ENCODE results near the gene DCAF15.

DNA sequence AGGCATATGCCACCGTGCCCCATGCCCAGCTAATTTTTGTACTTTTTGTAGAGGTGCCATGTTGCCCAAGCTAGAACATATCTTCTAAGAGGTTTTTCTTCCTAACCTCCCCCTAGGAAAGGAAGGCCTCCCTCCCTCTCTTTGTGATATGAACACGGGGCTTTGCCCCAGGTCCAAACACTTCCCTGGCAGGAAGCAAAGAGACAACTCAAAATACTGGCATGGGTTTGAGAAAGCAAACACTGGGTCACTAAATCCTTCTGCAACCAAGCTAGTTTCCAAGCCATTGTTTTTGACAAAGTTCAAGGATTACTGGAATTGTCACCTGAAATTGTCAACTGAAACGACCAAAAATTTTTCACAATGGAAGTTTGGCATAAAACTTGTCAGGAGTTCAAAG, 37.5 kb upstream of the DCAF15 start:
- TF ChIP-seq, protein P1, sequence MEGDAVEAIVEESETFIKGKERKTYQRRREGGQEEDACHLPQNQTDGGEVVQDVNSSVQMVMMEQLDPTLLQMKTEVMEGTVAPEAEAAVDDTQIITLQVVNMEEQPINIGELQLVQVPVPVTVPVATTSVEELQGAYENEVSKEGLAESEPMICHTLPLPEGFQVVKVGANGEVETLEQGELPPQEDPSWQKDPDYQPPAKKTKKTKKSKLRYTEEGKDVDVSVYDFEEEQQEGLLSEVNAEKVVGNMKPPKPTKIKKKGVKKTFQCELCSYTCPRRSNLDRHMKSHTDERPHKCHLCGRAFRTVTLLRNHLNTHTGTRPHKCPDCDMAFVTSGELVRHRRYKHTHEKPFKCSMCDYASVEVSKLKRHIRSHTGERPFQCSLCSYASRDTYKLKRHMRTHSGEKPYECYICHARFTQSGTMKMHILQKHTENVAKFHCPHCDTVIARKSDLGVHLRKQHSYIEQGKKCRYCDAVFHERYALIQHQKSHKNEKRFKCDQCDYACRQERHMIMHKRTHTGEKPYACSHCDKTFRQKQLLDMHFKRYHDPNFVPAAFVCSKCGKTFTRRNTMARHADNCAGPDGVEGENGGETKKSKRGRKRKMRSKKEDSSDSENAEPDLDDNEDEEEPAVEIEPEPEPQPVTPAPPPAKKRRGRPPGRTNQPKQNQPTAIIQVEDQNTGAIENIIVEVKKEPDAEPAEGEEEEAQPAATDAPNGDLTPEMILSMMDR (IDR thresholded peaks at IDR 0.05): no peak
- TF ChIP-seq RXRA (IDR thresholded peaks at IDR 0.05; ENCODE audit: borderline replicate concordance, low read depth) (no peak), FOXJ3 (CRISPR knock-in tag; IDR thresholded peaks at IDR 0.05) (no peak), NFIC (IDR thresholded peaks at IDR 0.05; ENCODE audit: borderline replicate concordance) (no peak), YY1 (IDR thresholded peaks at IDR 0.05; ENCODE audit: low read depth) (no peak), SMC3 (IDR thresholded peaks at IDR 0.05; ENCODE audit: low read depth, low read length) (no peak), GATA2 (CRISPR knock-in tag; IDR thresholded peaks at IDR 0.05) (no peak)
- TF ChIP-seq, protein P2, sequence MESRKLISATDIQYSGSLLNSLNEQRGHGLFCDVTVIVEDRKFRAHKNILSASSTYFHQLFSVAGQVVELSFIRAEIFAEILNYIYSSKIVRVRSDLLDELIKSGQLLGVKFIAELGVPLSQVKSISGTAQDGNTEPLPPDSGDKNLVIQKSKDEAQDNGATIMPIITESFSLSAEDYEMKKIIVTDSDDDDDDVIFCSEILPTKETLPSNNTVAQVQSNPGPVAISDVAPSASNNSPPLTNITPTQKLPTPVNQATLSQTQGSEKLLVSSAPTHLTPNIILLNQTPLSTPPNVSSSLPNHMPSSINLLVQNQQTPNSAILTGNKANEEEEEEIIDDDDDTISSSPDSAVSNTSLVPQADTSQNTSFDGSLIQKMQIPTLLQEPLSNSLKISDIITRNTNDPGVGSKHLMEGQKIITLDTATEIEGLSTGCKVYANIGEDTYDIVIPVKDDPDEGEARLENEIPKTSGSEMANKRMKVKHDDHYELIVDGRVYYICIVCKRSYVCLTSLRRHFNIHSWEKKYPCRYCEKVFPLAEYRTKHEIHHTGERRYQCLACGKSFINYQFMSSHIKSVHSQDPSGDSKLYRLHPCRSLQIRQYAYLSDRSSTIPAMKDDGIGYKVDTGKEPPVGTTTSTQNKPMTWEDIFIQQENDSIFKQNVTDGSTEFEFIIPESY (IDR thresholded peaks at IDR 0.05; ENCODE audit: borderline replicate concordance, low read depth): no peak
- TF ChIP-seq, protein P3, sequence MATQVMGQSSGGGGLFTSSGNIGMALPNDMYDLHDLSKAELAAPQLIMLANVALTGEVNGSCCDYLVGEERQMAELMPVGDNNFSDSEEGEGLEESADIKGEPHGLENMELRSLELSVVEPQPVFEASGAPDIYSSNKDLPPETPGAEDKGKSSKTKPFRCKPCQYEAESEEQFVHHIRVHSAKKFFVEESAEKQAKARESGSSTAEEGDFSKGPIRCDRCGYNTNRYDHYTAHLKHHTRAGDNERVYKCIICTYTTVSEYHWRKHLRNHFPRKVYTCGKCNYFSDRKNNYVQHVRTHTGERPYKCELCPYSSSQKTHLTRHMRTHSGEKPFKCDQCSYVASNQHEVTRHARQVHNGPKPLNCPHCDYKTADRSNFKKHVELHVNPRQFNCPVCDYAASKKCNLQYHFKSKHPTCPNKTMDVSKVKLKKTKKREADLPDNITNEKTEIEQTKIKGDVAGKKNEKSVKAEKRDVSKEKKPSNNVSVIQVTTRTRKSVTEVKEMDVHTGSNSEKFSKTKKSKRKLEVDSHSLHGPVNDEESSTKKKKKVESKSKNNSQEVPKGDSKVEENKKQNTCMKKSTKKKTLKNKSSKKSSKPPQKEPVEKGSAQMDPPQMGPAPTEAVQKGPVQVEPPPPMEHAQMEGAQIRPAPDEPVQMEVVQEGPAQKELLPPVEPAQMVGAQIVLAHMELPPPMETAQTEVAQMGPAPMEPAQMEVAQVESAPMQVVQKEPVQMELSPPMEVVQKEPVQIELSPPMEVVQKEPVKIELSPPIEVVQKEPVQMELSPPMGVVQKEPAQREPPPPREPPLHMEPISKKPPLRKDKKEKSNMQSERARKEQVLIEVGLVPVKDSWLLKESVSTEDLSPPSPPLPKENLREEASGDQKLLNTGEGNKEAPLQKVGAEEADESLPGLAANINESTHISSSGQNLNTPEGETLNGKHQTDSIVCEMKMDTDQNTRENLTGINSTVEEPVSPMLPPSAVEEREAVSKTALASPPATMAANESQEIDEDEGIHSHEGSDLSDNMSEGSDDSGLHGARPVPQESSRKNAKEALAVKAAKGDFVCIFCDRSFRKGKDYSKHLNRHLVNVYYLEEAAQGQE (IDR thresholded peaks at IDR 0.05; ENCODE audit: low read depth, low read length): no peak
- TF ChIP-seq, protein P4, sequence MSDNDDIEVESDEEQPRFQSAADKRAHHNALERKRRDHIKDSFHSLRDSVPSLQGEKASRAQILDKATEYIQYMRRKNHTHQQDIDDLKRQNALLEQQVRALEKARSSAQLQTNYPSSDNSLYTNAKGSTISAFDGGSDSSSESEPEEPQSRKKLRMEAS (IDR thresholded peaks at IDR 0.05; ENCODE audit: low read depth): no peak
- TF ChIP-seq, protein P5, sequence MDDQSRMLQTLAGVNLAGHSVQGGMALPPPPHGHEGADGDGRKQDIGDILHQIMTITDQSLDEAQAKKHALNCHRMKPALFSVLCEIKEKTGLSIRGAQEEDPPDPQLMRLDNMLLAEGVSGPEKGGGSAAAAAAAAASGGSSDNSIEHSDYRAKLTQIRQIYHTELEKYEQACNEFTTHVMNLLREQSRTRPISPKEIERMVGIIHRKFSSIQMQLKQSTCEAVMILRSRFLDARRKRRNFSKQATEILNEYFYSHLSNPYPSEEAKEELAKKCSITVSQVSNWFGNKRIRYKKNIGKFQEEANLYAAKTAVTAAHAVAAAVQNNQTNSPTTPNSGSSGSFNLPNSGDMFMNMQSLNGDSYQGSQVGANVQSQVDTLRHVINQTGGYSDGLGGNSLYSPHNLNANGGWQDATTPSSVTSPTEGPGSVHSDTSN (IDR thresholded peaks at IDR 0.05): no peak

Data from SK-N-SH (cell line).